HEK293 (cell line): ENCODE data around the gene SS18.

Experiments used
- SCRT1 ChIP-seq: fragments of 450-650 bp; formaldehyde crosslinking; IDR thresholded peaks from 2 replicates; pipeline ENCODE4 v1.5.1; 2016; ENCODE audit warnings: missing biosample characterization, missing genetic modification characterization, borderline replicate concordance
- YY1 ChIP-seq: fragments of 450-650 bp; formaldehyde crosslinking; IDR thresholded peaks from 2 replicates; pipeline ENCODE4 v1.5.1; 2018; ENCODE audit warnings: missing biosample characterization, missing genetic modification characterization
- ZNF174 ChIP-seq: fragments of 450-650 bp; formaldehyde crosslinking; IDR thresholded peaks from 2 replicates; pipeline ENCODE4 v1.5.0; 2017; ENCODE audit warnings: missing biosample characterization, mild to moderate bottlenecking, missing genetic modification characterization
- TF ChIP-seq, protein P1 (sequence below): fragments of 450-650 bp; formaldehyde crosslinking; IDR thresholded peaks from 2 replicates; pipeline ENCODE4 v1.5.1; 2016; ENCODE audit warnings: missing biosample characterization, missing genetic modification characterization

DNA sequence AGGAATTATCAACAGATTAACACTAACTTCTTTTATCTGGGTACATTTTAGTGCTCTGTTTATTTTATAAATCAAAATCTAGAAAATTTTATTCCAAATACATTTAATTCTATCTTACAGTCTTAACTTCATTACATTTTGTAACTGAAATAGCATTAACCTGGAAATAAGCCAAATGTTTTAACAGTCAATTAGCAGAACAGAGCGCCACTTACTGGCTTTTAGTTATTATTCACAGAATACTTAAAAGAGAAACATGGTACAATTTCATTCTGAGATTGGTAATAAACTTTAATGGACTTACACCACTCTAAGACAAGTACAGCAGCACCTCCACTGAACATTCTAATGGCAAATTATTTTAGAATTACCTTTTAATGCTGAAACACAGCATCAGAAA is 38.6 kb downstream of the SS18 start:
- TF ChIP-seq YY1 (tag by site-specific recombination) (no peak), ZNF174 (tag by site-specific recombination) (no peak), SCRT1 (tag by site-specific recombination) (no peak)
- TF ChIP-seq, protein P1, sequence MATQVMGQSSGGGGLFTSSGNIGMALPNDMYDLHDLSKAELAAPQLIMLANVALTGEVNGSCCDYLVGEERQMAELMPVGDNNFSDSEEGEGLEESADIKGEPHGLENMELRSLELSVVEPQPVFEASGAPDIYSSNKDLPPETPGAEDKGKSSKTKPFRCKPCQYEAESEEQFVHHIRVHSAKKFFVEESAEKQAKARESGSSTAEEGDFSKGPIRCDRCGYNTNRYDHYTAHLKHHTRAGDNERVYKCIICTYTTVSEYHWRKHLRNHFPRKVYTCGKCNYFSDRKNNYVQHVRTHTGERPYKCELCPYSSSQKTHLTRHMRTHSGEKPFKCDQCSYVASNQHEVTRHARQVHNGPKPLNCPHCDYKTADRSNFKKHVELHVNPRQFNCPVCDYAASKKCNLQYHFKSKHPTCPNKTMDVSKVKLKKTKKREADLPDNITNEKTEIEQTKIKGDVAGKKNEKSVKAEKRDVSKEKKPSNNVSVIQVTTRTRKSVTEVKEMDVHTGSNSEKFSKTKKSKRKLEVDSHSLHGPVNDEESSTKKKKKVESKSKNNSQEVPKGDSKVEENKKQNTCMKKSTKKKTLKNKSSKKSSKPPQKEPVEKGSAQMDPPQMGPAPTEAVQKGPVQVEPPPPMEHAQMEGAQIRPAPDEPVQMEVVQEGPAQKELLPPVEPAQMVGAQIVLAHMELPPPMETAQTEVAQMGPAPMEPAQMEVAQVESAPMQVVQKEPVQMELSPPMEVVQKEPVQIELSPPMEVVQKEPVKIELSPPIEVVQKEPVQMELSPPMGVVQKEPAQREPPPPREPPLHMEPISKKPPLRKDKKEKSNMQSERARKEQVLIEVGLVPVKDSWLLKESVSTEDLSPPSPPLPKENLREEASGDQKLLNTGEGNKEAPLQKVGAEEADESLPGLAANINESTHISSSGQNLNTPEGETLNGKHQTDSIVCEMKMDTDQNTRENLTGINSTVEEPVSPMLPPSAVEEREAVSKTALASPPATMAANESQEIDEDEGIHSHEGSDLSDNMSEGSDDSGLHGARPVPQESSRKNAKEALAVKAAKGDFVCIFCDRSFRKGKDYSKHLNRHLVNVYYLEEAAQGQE (tag by site-specific recombination), result no peak
